Brain microvascular endothelial cell (primary cell): ENCODE measurements around the gene HDDC2.
A peak's percentile ranks its signal among the peaks of the same experiment; 100 is the strongest.

Experiments used
- DNase-seq: peaks from one replicate; pipeline ENCODE4 v3.0.0-alpha.2; 2020
- H3K27ac ChIP-seq: fragments of 250-450 bp; sonication (Bioruptor Pico); 2 replicates; pipeline ENCODE4 v1.5.1; 2020; ENCODE audit warnings: mild to moderate bottlenecking, moderate library complexity
- H3K27me3 ChIP-seq: fragments of 250-450 bp; sonication (Bioruptor Pico); replicated peaks from 2 replicates; pipeline ENCODE4 v1.5.1; 2020; ENCODE audit warnings: mild to moderate bottlenecking
- H3K36me3 ChIP-seq: fragments of 250-450 bp; sonication (Bioruptor Pico); replicated peaks from 2 replicates; pipeline ENCODE4 v1.5.1; 2020; ENCODE audit warnings: mild to moderate bottlenecking
- H3K4me3 ChIP-seq: 2 replicates; pipeline ENCODE4 v1.5.1; 2011; ENCODE audit warnings: low read depth, mild to moderate bottlenecking, control low read depth, low read length, moderate library complexity
- in situ Hi-C: cut with HindIII; loops from 2 replicates; pipeline ENCODE4 v1.10.0; 2017; ENCODE audit warnings: low sequenced_read_pairs, low pct_ligation_motif_present
- TF ChIP-seq, protein P1 (sequence below): IDR thresholded peaks from 2 replicates; pipeline ENCODE4 v1.5.1; 2011; ENCODE audit warnings: low read depth, mild to moderate bottlenecking, moderate library complexity, low read length, control low read depth, inconsistent platforms; ENCODE audit errors: missing control alignments

HDDC2 gene

DNA sequence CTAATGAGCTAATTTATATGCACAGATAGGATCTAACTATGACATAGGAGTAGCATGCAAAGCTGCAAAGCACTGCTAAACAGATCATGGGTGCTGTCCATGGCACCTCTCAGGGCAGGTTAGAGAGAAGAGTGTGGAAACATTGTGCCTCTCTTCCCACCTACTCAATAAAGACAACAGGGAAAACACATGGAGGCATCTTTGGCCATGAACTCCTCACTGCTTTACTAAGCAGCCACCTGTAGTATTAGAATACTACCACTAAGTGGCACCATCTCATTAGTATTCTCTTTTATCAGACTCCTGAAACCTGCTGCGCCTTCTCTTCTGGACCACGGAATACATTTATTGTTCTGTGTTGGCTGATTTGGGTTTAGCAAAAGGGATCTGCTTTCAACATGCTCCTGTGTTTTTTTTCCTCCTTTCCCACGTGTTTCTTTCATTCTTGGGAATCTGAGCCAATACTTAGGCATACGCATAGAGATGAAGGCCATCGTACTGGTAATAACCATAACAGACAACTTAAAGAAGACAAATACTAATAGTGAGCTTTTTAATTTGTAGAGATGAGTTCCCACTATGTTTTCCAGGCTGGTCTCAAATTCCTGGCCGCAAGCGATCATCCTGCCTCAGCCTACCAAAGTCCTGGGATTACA is 9.4 kb upstream of the HDDC2 start:
- H3K27ac ChIP-seq = no peak overlapping the region
- no peaks in the 10 kb centered on the region for H3K36me3 ChIP-seq
- no peak overlapping the region for H3K4me3 ChIP-seq
- peak; percentile 56 for DNase-seq
- TF ChIP-seq, protein P1, sequence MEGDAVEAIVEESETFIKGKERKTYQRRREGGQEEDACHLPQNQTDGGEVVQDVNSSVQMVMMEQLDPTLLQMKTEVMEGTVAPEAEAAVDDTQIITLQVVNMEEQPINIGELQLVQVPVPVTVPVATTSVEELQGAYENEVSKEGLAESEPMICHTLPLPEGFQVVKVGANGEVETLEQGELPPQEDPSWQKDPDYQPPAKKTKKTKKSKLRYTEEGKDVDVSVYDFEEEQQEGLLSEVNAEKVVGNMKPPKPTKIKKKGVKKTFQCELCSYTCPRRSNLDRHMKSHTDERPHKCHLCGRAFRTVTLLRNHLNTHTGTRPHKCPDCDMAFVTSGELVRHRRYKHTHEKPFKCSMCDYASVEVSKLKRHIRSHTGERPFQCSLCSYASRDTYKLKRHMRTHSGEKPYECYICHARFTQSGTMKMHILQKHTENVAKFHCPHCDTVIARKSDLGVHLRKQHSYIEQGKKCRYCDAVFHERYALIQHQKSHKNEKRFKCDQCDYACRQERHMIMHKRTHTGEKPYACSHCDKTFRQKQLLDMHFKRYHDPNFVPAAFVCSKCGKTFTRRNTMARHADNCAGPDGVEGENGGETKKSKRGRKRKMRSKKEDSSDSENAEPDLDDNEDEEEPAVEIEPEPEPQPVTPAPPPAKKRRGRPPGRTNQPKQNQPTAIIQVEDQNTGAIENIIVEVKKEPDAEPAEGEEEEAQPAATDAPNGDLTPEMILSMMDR = peak; percentile 71
- in situ Hi-C loops = loop anchor here (5.0 kb wide), 1 partner anchor 441 kb away; no protein-coding TSS in a partner anchor
- H3K27me3 ChIP-seq = no peaks in the 10 kb centered on the region

DNA sequence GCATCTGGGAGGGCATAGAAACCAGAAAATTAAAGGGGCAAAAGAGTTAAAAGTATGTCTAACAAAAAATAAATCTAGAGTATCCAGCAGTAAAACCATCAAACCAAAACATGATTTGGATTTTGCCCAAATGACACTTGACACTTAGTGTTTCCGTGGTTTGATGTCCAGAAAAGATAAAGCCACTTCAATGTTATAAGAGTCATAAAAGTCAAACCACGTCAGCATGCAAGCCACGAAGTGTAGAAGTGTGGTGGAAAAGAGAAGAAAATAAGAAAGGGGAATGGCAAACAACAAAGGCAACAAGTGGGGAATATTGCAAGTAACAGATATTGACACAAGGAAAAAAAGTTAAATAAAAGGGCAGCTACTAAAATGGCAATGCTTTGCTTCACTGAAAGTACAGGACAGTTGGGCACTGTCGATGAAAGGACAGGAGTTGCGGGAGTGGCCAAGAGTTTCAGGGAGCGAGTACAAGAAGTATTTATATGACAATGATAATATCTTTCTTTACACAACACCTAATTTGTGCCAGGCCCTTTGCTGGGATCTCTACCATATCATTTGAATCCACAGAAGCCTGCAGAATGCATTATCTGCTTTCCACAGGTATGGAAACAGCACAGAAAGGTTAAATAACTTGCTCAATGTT is 6.3 kb upstream of the HDDC2 start:
- in situ Hi-C loops = no loop called here
- Histone ChIP-seq H3K4me3 (no peak overlapping the region), H3K27me3 (no peaks in the 10 kb centered on the region), H3K36me3 (no peaks in the 10 kb centered on the region), H3K27ac (no peak overlapping the region)
- TF ChIP-seq, protein P1 = no peak
- no peak for DNase-seq

DNA sequence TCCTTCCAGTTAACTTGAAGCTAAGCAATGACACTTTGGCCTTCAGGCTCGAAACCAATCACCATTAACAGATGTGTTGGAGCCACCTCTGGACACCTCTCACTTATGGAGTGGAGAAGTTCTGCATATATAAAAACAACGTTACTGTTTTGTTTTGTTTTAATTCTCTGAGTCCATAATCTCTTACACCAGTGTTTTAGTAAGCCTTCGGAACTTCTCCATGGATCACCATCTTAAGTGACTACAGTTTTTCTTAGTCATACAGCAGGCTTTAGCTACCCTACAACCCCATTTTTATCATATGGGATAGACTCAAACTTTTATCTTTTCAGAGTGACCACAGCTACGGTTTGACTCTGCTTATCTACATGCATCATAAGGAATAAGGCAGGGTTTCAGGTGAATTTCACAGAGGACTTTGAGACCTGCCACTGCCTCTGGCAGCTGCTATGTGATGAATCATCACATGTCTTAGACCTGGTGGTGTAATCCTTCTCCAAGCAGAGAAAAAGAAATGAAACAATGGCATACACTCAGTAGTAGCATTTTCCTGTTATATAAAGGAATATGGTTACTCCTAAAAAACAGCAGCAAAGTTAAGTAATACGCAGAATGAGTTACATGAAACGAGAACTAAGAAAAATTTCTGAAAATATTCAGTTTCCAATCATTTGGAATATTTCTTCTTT is 5.5 kb upstream of the HDDC2 start:
- peak; percentile 31 for DNase-seq
- H3K4me3 ChIP-seq = no peak overlapping the region
- H3K27ac ChIP-seq = no peak overlapping the region
- in situ Hi-C loops = no loop called here
- no peaks in the 10 kb centered on the region for H3K27me3 ChIP-seq
- H3K36me3 ChIP-seq = no peaks in the 10 kb centered on the region
- TF ChIP-seq, protein P1 = no peak

DNA sequence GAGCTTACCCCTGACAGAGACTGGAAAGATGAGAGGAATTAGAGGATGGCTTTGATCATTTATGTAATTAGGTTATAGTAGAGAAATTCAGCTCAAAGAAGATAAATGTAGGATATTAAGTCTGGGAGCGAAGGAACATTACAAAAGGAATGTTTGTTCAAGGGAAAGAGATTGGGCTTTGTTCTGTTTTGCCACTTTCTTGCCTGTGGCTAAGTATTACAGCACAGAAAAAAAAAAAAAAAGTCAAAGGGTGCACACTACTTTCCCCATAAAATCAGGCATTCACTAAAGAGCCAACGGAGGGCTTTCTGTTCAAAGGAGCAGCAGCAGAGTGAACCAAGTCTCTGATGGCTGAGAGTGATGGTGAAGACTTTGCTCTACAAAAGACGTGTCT is 5.0 kb upstream of the HDDC2 start:
- in situ Hi-C loops = no loop called here
- Histone ChIP-seq H3K27ac (no peak overlapping the region), H3K27me3 (no peaks in the 10 kb centered on the region), H3K4me3 (no peak overlapping the region), H3K36me3 (no peaks in the 10 kb centered on the region)
- no peak for DNase-seq
- TF ChIP-seq, protein P1 = no peak

DNA sequence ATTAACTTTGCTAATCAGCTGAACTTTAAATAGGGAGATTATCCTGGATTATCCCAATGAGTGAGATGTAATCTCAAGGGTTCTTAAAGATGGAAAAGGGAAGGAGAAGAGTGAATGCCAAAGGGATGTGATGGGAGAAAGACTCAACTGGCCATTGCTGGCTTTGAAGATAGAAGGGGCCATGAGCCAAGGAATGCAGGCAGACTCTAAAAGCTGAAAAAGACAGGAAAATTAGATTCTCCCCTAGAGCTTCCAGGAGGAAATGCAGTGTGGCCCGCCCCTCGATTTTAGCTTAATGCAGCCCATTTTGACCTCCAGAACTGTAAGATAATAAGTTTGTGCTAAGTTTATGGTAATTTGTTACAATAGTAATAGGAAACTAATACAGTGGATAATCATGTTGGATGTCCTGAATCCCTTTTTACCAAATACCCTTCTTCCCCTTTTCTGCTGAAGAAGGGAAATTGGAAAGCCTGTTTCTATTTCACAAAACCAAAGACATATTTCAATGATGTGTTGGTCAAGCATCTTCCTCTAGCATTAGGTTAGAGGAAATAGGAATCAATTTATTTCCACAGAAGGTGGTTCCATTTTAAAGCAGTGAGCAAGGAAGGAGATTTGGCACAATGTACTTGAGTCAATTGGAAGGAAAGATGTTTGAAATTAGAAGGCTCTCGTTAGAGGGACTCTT is 3.3 kb upstream of the HDDC2 start:
- DNase-seq = no peak
- no peak overlapping the region for H3K27ac ChIP-seq
- no peak overlapping the region for H3K4me3 ChIP-seq
- H3K36me3 ChIP-seq = no peaks in the 10 kb centered on the region
- no peaks in the 10 kb centered on the region for H3K27me3 ChIP-seq
- TF ChIP-seq, protein P1 = no peak
- in situ Hi-C loops = no loop called here
